Measurements from ENCODE around the gene FGFR3. TPM values are rescaled to one million over a fixed set of nuclear protein-coding genes. Genes with fewer than 3 reads are reported as not detected.

Gene FGFR3
- 6.4 and 6.9 TPM in 2 replicates for total RNA-seq
- long read RNA-seq, result 0 reads

- TF ChIP-seq CTCF (IDR thresholded peaks at IDR 0.05), result no peak
- Mint-ChIP-seq H3K36me3 (ENCODE audit: unreplicated experiment) (no peaks in the 10 kb centered on the region), H3K27ac (ENCODE audit: unreplicated experiment) (no peak within 1 kb of the TSS), H3K4me1 (ENCODE audit: unreplicated experiment) (peaks cover 8% of the 10 kb centered on the region), H3K4me3 (ENCODE audit: unreplicated experiment) (peak within 1 kb of the TSS; percentile 63), H3K27me3 (ENCODE audit: unreplicated experiment) (no peaks in the 10 kb centered on the region), H3K9me3 (ENCODE audit: unreplicated experiment) (no peaks in the 10 kb centered on the region)
- DNase-seq (ENCODE audit: extremely low spot score, unreplicated experiment), result no peak
Measured at GRCh38 chr4:1792832-1793495, at the start of gene FGFR3. Gene FGFR3, plus strand, starts transcription at chr4:1793293. Its CDS starts 642 bp downstream, at chr4:1793935.

DNA sequence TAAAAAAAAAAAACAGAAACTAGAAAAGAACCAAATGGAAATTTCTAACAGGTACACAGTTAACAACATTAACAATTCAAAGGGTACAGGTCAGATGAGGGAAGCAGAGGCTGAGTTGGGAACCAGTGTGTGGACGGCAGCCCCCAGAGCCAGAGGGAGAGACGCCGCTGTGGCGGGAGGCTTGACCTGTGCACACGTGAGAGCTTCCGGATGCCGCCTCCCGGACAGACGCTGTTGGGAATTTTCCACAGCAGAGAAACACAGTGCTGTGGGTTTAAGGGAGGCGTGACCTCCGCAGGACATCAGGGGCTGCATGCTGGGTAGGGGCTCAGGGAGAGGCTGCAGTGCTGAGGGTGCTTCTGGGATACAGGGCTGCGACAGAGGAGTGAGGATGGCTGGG, 49.5 kb upstream of the FGFR3 start:
- no peak for DNase-seq (ENCODE audit: extremely low spot score, unreplicated experiment)
- no peaks in the 10 kb centered on the region for H3K4me1 Mint-ChIP-seq (ENCODE audit: unreplicated experiment)
- no peak overlapping the region for H3K4me3 Mint-ChIP-seq (ENCODE audit: unreplicated experiment)
- no peaks in the 10 kb centered on the region for H3K9me3 Mint-ChIP-seq (ENCODE audit: unreplicated experiment)
- no peak for TF ChIP-seq CTCF (IDR thresholded peaks at IDR 0.05)
- H3K27ac Mint-ChIP-seq (ENCODE audit: unreplicated experiment), result no peak overlapping the region
- no peaks in the 10 kb centered on the region for H3K27me3 Mint-ChIP-seq (ENCODE audit: unreplicated experiment)
- peaks cover 20% of the 10 kb centered on the region for H3K36me3 Mint-ChIP-seq (ENCODE audit: unreplicated experiment)

- Mint-ChIP-seq H3K27me3 (ENCODE audit: unreplicated experiment) (no peaks in the 10 kb centered on the region), H3K4me1 (ENCODE audit: unreplicated experiment) (no peaks in the 10 kb centered on the region)
- TF ChIP-seq CTCF (IDR thresholded peaks at IDR 0.05), result no peak
Measured at GRCh38 chr4:1743975-1744374, 49.1 kb upstream of the FGFR3 start.

GRCh38 chr4:1744552-1744951, 48.5 kb upstream of the FGFR3 start:
- no peak for DNase-seq (ENCODE audit: extremely low spot score, unreplicated experiment)
- Mint-ChIP-seq H3K4me3 (ENCODE audit: unreplicated experiment) (no peak overlapping the region), H3K9me3 (ENCODE audit: unreplicated experiment) (no peaks in the 10 kb centered on the region), H3K36me3 (ENCODE audit: unreplicated experiment) (peaks cover 16% of the 10 kb centered on the region), H3K27me3 (ENCODE audit: unreplicated experiment) (no peaks in the 10 kb centered on the region), H3K4me1 (ENCODE audit: unreplicated experiment) (no peaks in the 10 kb centered on the region), H3K27ac (ENCODE audit: unreplicated experiment) (no peak overlapping the region)
- no peak for TF ChIP-seq CTCF (IDR thresholded peaks at IDR 0.05)

More at GRCh38 chr4:1743975-1744374, 49.1 kb upstream of the FGFR3 start:
- Mint-ChIP-seq H3K9me3 (ENCODE audit: unreplicated experiment) (no peaks in the 10 kb centered on the region), H3K27ac (ENCODE audit: unreplicated experiment) (no peak overlapping the region), H3K36me3 (ENCODE audit: unreplicated experiment) (peaks cover 16% of the 10 kb centered on the region), H3K4me3 (ENCODE audit: unreplicated experiment) (no peak overlapping the region)
- DNase-seq (ENCODE audit: extremely low spot score, unreplicated experiment), result no peak

GRCh38 chr4:1745165-1745564, 47.9 kb upstream of the FGFR3 start:
- no peak for DNase-seq (ENCODE audit: extremely low spot score, unreplicated experiment)
- Mint-ChIP-seq H3K27me3 (ENCODE audit: unreplicated experiment) (no peaks in the 10 kb centered on the region), H3K9me3 (ENCODE audit: unreplicated experiment) (no peaks in the 10 kb centered on the region), H3K36me3 (ENCODE audit: unreplicated experiment) (peaks cover 16% of the 10 kb centered on the region), H3K4me1 (ENCODE audit: unreplicated experiment) (no peaks in the 10 kb centered on the region), H3K4me3 (ENCODE audit: unreplicated experiment) (no peak overlapping the region), H3K27ac (ENCODE audit: unreplicated experiment) (no peak overlapping the region)
- no peak for TF ChIP-seq CTCF (IDR thresholded peaks at IDR 0.05)
